Esophagus squamous epithelium (tissue), 5 donors: Measurements from ENCODE around the gene KRT72. TPM values are rescaled to one million over a fixed set of nuclear protein-coding genes. Genes with fewer than 3 reads are reported as not detected.

Source experiments
- DNase-seq: peaks from one replicate; lab custom pipeline; 2025; lab: John Stamatoyannopoulos, UW
- H3K27ac ChIP-seq, 4 donors: fragments of 200-600 bp; sonication (generic); one replicate each; pipeline ENCODE4 v1.5.1; 2016 to 2019; ENCODE audit warnings: mild to moderate bottlenecking in 1 of 4
- H3K27me3 ChIP-seq, 4 donors: fragments of 200-600 bp; sonication (generic); 1 replicate in 3 of 4; 2 replicates in 1 of 4; pipeline versions ENCODE4 v1.5.1 to v1.6.0; 2017 to 2021; ENCODE audit warnings: antibody characterized with exemption in 1 of 4
- H3K36me3 ChIP-seq, 3 donors: fragments of 200-600 bp; sonication (generic); one replicate each; pipeline ENCODE4 v1.5.1; 2016 to 2019
- H3K4me1 ChIP-seq, 3 donors: fragments of 200-600 bp; sonication (generic); one replicate each; pipeline ENCODE4 v1.5.1; 2017 to 2019
- H3K4me3 ChIP-seq, 4 donors: fragments of 200-600 bp; sonication (generic); 1 replicate in 3 of 4; 2 replicates in 1 of 4; pipeline ENCODE4 v1.5.1; 2016 to 2019; ENCODE audit warnings: mild to moderate bottlenecking in 2 of 4, moderate library complexity in 1 of 4
- H3K9me3 ChIP-seq, 3 donors: fragments of 200-600 bp; sonication (generic); one replicate each; pipeline ENCODE4 v1.5.1; 2016 to 2019
- CTCF ChIP-seq, 6 experiments: fragments of 450-650 bp in 4 of 6; fragments of 200-600 bp in 2 of 6; sonication (generic) in 2 of 6; IDR thresholded peaks; one replicate each; pipeline ENCODE4 v1.5.1; 2016 to 2019; ENCODE audit warnings: antibody characterized with exemption in 6 of 6, mild to moderate bottlenecking in 4 of 6, moderate library complexity in 4 of 6
- POLR2A ChIP-seq, 4 donors: fragments of 450-650 bp; IDR thresholded peaks; one replicate each; pipeline ENCODE4 v1.6.1; 2017; ENCODE audit warnings: antibody characterized with exemption in 4 of 4, mild to moderate bottlenecking in 4 of 4, moderate library complexity in 3 of 4
- WGBS, 2 donors: methylation state at CpG; one replicate each; pipeline ENCODE4 v1.1.5; 2018; 5-methylcytosine and 5-hydroxymethylcytosine counted together
- intact Hi-C: fragments of 100-400 bp; cut with DNase I; formaldehyde crosslinking; loops from one replicate; pipeline ENCODE4 v1.15.0; 2022
- total RNA-seq, 4 donors: library from RNA; depleted of rRNA; stranded (reverse); fragments of >200 nt; gene quantifications; one replicate each; pipeline ENCODE4 v1.1.0, GENCODE V29; 2016
- donor health status: DM: yes; HTN: yes; CAD: no.

Gene KRT72
- total RNA-seq, 4 donors from 2014 or later = not detected

GRCh38 chr12:52558781-52559445, 42.4 kb downstream of the KRT72 start:
- DNase-seq = no peak
- no peaks in the 10 kb centered on the region for H3K9me3 ChIP-seq
- TF ChIP-seq CTCF (IDR thresholded peaks at IDR 0.05) = no peak
- TF ChIP-seq POLR2A (IDR thresholded peaks at IDR 0.05) = no peak
- no peak overlapping the region for H3K4me3 ChIP-seq
- WGBS, 2 donors = 73 to 82% methylated on average over 5 to 8 of the region's 8 CpGs
- no peaks in the 10 kb centered on the region for H3K36me3 ChIP-seq
- H3K27me3 ChIP-seq = peaks cover 0 to 14% (median 0%) of the 10 kb centered on the region in 4 donors
- no peaks in the 10 kb centered on the region for H3K4me1 ChIP-seq
- no peak overlapping the region for H3K27ac ChIP-seq
- intact Hi-C loops = no loop called here

- Histone ChIP-seq H3K27ac (no peak overlapping the region), H3K27me3 (peaks cover 0 to 11% (median 0%) of the 10 kb centered on the region in 4 donors), H3K4me1 (no peaks in the 10 kb centered on the region), H3K9me3 (no peaks in the 10 kb centered on the region), H3K4me3 (no peak overlapping the region), H3K36me3 (no peaks in the 10 kb centered on the region)
- intact Hi-C loops = no loop called here
- no peak for DNase-seq
- WGBS, 2 donors = 64 to 70% methylated on average over 2 of the region's 2 CpGs
- TF ChIP-seq POLR2A (IDR thresholded peaks at IDR 0.05) = no peak
- TF ChIP-seq CTCF (IDR thresholded peaks at IDR 0.05) = no peak
These were observed 43.8 kb downstream of the KRT72 start for GRCh38 chr12:52557476-52557875.

GRCh38 chr12:52555577-52555976, 45.7 kb downstream of the KRT72 start:
- H3K4me1 ChIP-seq = no peaks in the 10 kb centered on the region
- H3K27ac ChIP-seq = no peak overlapping the region
- H3K36me3 ChIP-seq = no peaks in the 10 kb centered on the region
- H3K27me3 ChIP-seq = peaks cover 0 to 7% (median 0%) of the 10 kb centered on the region in 4 donors
- WGBS, 2 donors = 79 to 83% methylated on average over 6 of the region's 6 CpGs
- TF ChIP-seq POLR2A (IDR thresholded peaks at IDR 0.05) (no peak), CTCF (IDR thresholded peaks at IDR 0.05) (no peak)
- H3K9me3 ChIP-seq = no peaks in the 10 kb centered on the region
- DNase-seq = no peak
- no peak overlapping the region for H3K4me3 ChIP-seq
- intact Hi-C loops = no loop called here

- Histone ChIP-seq H3K9me3 (no peaks in the 10 kb centered on the region), H3K27me3 (peaks cover 0 to 14% (median 0%) of the 10 kb centered on the region in 4 donors), H3K27ac (no peak within 1 kb of the TSS), H3K4me1 (no peaks in the 10 kb centered on the region), H3K4me3 (no peak within 1 kb of the TSS), H3K36me3 (no peaks in the 10 kb centered on the region)
- intact Hi-C loops = no loop called here
- DNase-seq = no peak
- 71 to 96% methylated on average over 3 to 5 of the region's 14 CpGs for WGBS, 2 donors
- TF ChIP-seq POLR2A (IDR thresholded peaks at IDR 0.05) = no peak
- TF ChIP-seq CTCF (IDR thresholded peaks at IDR 0.05) = no peak
These were observed 48.5 kb downstream of the KRT72 start, which contains the start of gene KRT71 for GRCh38 chr12:52552681-52553195. KRT71 (minus strand) TSS chr12:52553145; CDS start chr12:52553077, 68 bp downstream.

GRCh38 chr12:52552055-52552454, 49.2 kb downstream of the KRT72 start:
- no peak for DNase-seq
- 88 to 90% methylated on average over 3 of the region's 5 CpGs for WGBS, 2 donors
- Histone ChIP-seq H3K9me3 (no peaks in the 10 kb centered on the region), H3K36me3 (no peaks in the 10 kb centered on the region), H3K27ac (no peak overlapping the region), H3K4me1 (no peaks in the 10 kb centered on the region), H3K27me3 (peaks cover 0 to 14% (median 0%) of the 10 kb centered on the region in 4 donors), H3K4me3 (no peak overlapping the region)
- TF ChIP-seq POLR2A (IDR thresholded peaks at IDR 0.05) = no peak
- no peak for TF ChIP-seq CTCF (IDR thresholded peaks at IDR 0.05)
- intact Hi-C loops = no loop called here
